ENCODE results near the gene EIF3J.
"Not testable (repeated sequence)": the region's sequence is repeated elsewhere in the genome, so short reads cannot be mapped to it uniquely, and the experiment has no call there.

Gene EIF3J

DNA sequence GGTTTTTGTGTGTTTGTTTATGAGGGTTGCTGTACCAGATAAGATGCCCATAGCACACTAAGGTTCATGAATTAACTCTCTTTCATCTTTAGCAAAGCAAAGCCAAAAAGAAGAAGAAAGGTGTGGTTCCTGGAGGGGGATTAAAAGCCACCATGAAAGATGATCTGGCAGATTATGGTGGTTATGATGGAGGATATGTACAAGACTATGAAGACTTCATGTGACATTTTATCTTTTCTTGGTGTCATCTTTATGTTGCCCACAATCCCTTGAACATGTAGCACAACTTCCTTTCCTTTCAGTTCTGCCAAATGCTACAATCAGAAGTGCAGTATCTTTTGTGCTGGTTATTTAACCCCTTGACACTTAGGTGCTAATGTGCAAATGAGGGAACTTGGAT, 24.0 kb downstream of the EIF3J start:
- H3K36me3 ChIP-seq (ENCODE audit: control insufficient read depth in 5 of 5, insufficient read depth in 5 of 5, low read length in 5 of 5): peaks cover 51 to 98% (median 84%) of the 10 kb centered on the region in 5 donors
- H3K27me3 ChIP-seq (ENCODE audit: control insufficient read depth in 5 of 5, insufficient read depth in 4 of 5, low read length in 5 of 5); H3K27ac ChIP-seq (ENCODE audit: low read depth, low read length); H3K9me3 ChIP-seq (ENCODE audit: control insufficient read depth in 5 of 5, low read length in 5 of 5); H3K9ac ChIP-seq (ENCODE audit: low read length in 5 of 5); H3K4me1 ChIP-seq (ENCODE audit: control insufficient read depth in 5 of 5, insufficient read depth in 5 of 5, low read length in 5 of 5); H3K4me3 ChIP-seq (ENCODE audit: low read depth in 1 of 5, low read length in 5 of 5): not testable (repeated sequence)

- Histone ChIP-seq H3K9me3 (ENCODE audit: control insufficient read depth in 5 of 5, low read length in 5 of 5) (peaks cover 0 to 10% (median 8%) of the 10 kb centered on the region in 5 donors), H3K4me1 (ENCODE audit: control insufficient read depth in 5 of 5, insufficient read depth in 5 of 5, low read length in 5 of 5) (no peaks in the 10 kb centered on the region), H3K36me3 (ENCODE audit: control insufficient read depth in 5 of 5, insufficient read depth in 5 of 5, low read length in 5 of 5) (peaks cover 45 to 96% (median 81%) of the 10 kb centered on the region in 5 donors), H3K9ac (ENCODE audit: low read length in 5 of 5) (no peak overlapping the region), H3K4me3 (ENCODE audit: low read depth in 1 of 5, low read length in 5 of 5) (no peak overlapping the region), H3K27ac (ENCODE audit: low read depth, low read length) (no peak overlapping the region), H3K27me3 (ENCODE audit: control insufficient read depth in 5 of 5, insufficient read depth in 4 of 5, low read length in 5 of 5) (no peaks in the 10 kb centered on the region)
These were observed 28.6 kb downstream of the EIF3J start for GRCh38 chr15:44565387-44566154.

GRCh38 chr15:44566155-44566540, 29.2 kb downstream of the EIF3J start:
- Histone ChIP-seq H3K27ac (ENCODE audit: low read depth, low read length) (no peak overlapping the region), H3K9ac (ENCODE audit: low read length in 5 of 5) (no peak overlapping the region), H3K27me3 (ENCODE audit: control insufficient read depth in 5 of 5, insufficient read depth in 4 of 5, low read length in 5 of 5) (no peaks in the 10 kb centered on the region), H3K9me3 (ENCODE audit: control insufficient read depth in 5 of 5, low read length in 5 of 5) (peaks cover 0 to 10% (median 8%) of the 10 kb centered on the region in 5 donors), H3K4me1 (ENCODE audit: control insufficient read depth in 5 of 5, insufficient read depth in 5 of 5, low read length in 5 of 5) (no peaks in the 10 kb centered on the region), H3K36me3 (ENCODE audit: control insufficient read depth in 5 of 5, insufficient read depth in 5 of 5, low read length in 5 of 5) (peaks cover 39 to 96% (median 81%) of the 10 kb centered on the region in 5 donors), H3K4me3 (ENCODE audit: low read depth in 1 of 5, low read length in 5 of 5) (no peak overlapping the region)

GRCh38 chr15:44568338-44568737, 31.4 kb downstream of the EIF3J start:
- Histone ChIP-seq H3K27ac (ENCODE audit: low read depth, low read length) (no peak overlapping the region), H3K27me3 (ENCODE audit: control insufficient read depth in 5 of 5, insufficient read depth in 4 of 5, low read length in 5 of 5) (no peaks in the 10 kb centered on the region), H3K36me3 (ENCODE audit: control insufficient read depth in 5 of 5, insufficient read depth in 5 of 5, low read length in 5 of 5) (peaks cover 20 to 86% (median 70%) of the 10 kb centered on the region in 5 donors), H3K9ac (ENCODE audit: low read length in 5 of 5) (peak overlapping the region in 1 of 5 donors; percentile 15), H3K9me3 (ENCODE audit: control insufficient read depth in 5 of 5, low read length in 5 of 5) (peaks cover 0 to 10% (median 8%) of the 10 kb centered on the region in 5 donors), H3K4me1 (ENCODE audit: control insufficient read depth in 5 of 5, insufficient read depth in 5 of 5, low read length in 5 of 5) (peaks cover 0 to 7% (median 5%) of the 10 kb centered on the region in 5 donors), H3K4me3 (ENCODE audit: low read depth in 1 of 5, low read length in 5 of 5) (no peak overlapping the region)

GRCh38 chr15:44569316-44569715, 32.4 kb downstream of the EIF3J start:
- no peak overlapping the region for H3K9ac ChIP-seq (ENCODE audit: low read length in 5 of 5)
- no peak overlapping the region for H3K27ac ChIP-seq (ENCODE audit: low read depth, low read length)
- H3K9me3 ChIP-seq (ENCODE audit: control insufficient read depth in 5 of 5, low read length in 5 of 5): peaks cover 0 to 10% (median 8%) of the 10 kb centered on the region in 5 donors
- peaks cover 19 to 83% (median 64%) of the 10 kb centered on the region in 5 donors for H3K36me3 ChIP-seq (ENCODE audit: control insufficient read depth in 5 of 5, insufficient read depth in 5 of 5, low read length in 5 of 5)
- no peak overlapping the region for H3K4me3 ChIP-seq (ENCODE audit: low read depth in 1 of 5, low read length in 5 of 5)
- H3K4me1 ChIP-seq (ENCODE audit: control insufficient read depth in 5 of 5, insufficient read depth in 5 of 5, low read length in 5 of 5): peaks cover 0 to 7% (median 5%) of the 10 kb centered on the region in 5 donors
- H3K27me3 ChIP-seq (ENCODE audit: control insufficient read depth in 5 of 5, insufficient read depth in 4 of 5, low read length in 5 of 5): no peaks in the 10 kb centered on the region

- H3K27me3 ChIP-seq (ENCODE audit: control insufficient read depth in 5 of 5, insufficient read depth in 4 of 5, low read length in 5 of 5): no peaks in the 10 kb centered on the region
These were observed 33.4 kb downstream of the EIF3J start for GRCh38 chr15:44570361-44570760.

DNA sequence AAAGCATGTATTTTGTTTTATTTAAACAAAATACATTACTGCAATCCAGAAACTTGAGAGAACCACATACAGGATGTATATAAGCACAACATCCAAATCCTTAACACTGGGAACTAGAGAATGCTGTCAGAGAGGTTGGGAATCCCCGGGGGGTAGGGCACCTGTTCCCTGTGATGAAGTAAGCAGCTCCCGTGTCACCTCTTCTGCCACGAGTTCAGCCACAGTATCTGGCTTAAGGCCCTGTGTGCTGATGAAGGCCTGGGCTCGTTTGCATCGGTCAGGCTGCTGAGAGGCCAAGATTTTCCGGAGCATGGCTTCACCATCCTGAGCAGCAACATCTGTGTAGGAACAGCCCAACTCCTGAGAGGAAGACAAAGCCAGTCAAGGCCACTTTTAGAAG, 36.4 kb downstream of the EIF3J start:
- H3K9ac ChIP-seq (ENCODE audit: low read length in 5 of 5): peak overlapping the region in 1 of 5 donors; percentile 32
- no peaks in the 10 kb centered on the region for H3K9me3 ChIP-seq (ENCODE audit: control insufficient read depth in 5 of 5, low read length in 5 of 5)
- H3K4me3 ChIP-seq (ENCODE audit: low read depth in 1 of 5, low read length in 5 of 5): no peak overlapping the region
- peaks cover 0 to 53% (median 35%) of the 10 kb centered on the region in 5 donors for H3K36me3 ChIP-seq (ENCODE audit: control insufficient read depth in 5 of 5, insufficient read depth in 5 of 5, low read length in 5 of 5)
- no peaks in the 10 kb centered on the region for H3K27me3 ChIP-seq (ENCODE audit: control insufficient read depth in 5 of 5, insufficient read depth in 4 of 5, low read length in 5 of 5)
- H3K27ac ChIP-seq (ENCODE audit: low read depth, low read length): no peak overlapping the region
- H3K4me1 ChIP-seq (ENCODE audit: control insufficient read depth in 5 of 5, insufficient read depth in 5 of 5, low read length in 5 of 5): peaks cover 0 to 7% (median 5%) of the 10 kb centered on the region in 5 donors

More at GRCh38 chr15:44570361-44570760, 33.4 kb downstream of the EIF3J start:
- H3K36me3 ChIP-seq (ENCODE audit: control insufficient read depth in 5 of 5, insufficient read depth in 5 of 5, low read length in 5 of 5): peaks cover 12 to 81% (median 59%) of the 10 kb centered on the region in 5 donors
- no peak overlapping the region for H3K4me3 ChIP-seq (ENCODE audit: low read depth in 1 of 5, low read length in 5 of 5)
- no peak overlapping the region for H3K9ac ChIP-seq (ENCODE audit: low read length in 5 of 5)
- peaks cover 0 to 4% (median 4%) of the 10 kb centered on the region in 5 donors for H3K9me3 ChIP-seq (ENCODE audit: control insufficient read depth in 5 of 5, low read length in 5 of 5)
- no peak overlapping the region for H3K27ac ChIP-seq (ENCODE audit: low read depth, low read length)
- H3K4me1 ChIP-seq (ENCODE audit: control insufficient read depth in 5 of 5, insufficient read depth in 5 of 5, low read length in 5 of 5): peaks cover 0 to 7% (median 5%) of the 10 kb centered on the region in 5 donors

GRCh38 chr15:44574734-44575133, 37.8 kb downstream of the EIF3J start:
- Histone ChIP-seq H3K27me3 (ENCODE audit: control insufficient read depth in 5 of 5, insufficient read depth in 4 of 5, low read length in 5 of 5) (no peaks in the 10 kb centered on the region), H3K36me3 (ENCODE audit: control insufficient read depth in 5 of 5, insufficient read depth in 5 of 5, low read length in 5 of 5) (peaks cover 3 to 44% (median 29%) of the 10 kb centered on the region in 5 donors), H3K9ac (ENCODE audit: low read length in 5 of 5) (no peak overlapping the region), H3K27ac (ENCODE audit: low read depth, low read length) (no peak overlapping the region), H3K9me3 (ENCODE audit: control insufficient read depth in 5 of 5, low read length in 5 of 5) (no peaks in the 10 kb centered on the region), H3K4me1 (ENCODE audit: control insufficient read depth in 5 of 5, insufficient read depth in 5 of 5, low read length in 5 of 5) (peaks cover 0 to 8% (median 6%) of the 10 kb centered on the region in 5 donors), H3K4me3 (ENCODE audit: low read depth in 1 of 5, low read length in 5 of 5) (no peak overlapping the region)

DNA sequence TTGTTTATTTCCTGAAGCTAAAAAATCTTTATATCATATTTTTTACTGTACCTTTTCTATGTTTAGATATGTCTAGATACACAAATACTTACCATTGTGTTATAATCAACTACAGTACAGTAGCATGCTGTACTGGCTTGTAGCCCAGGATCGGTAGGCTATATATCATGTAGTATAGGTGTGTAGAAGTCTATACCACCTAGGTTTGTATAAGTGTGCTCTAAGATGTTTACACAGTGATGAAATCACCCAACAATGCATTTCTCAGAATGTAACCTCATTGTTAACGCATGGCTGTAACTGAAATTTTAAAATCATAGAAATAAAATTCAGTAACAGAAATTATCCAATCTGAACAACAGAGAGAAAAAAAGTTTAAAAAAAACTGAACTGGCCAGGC, 43.2 kb downstream of the EIF3J start:
- no peak overlapping the region for H3K9ac ChIP-seq (ENCODE audit: low read length in 5 of 5)
- peaks cover 0 to 3% (median 0%) of the 10 kb centered on the region in 5 donors for H3K4me1 ChIP-seq (ENCODE audit: control insufficient read depth in 5 of 5, insufficient read depth in 5 of 5, low read length in 5 of 5)
- no peaks in the 10 kb centered on the region for H3K27me3 ChIP-seq (ENCODE audit: control insufficient read depth in 5 of 5, insufficient read depth in 4 of 5, low read length in 5 of 5)
- H3K27ac ChIP-seq (ENCODE audit: low read depth, low read length): no peak overlapping the region
- no peak overlapping the region for H3K4me3 ChIP-seq (ENCODE audit: low read depth in 1 of 5, low read length in 5 of 5)
- no peaks in the 10 kb centered on the region for H3K9me3 ChIP-seq (ENCODE audit: control insufficient read depth in 5 of 5, low read length in 5 of 5)
- peaks cover 18 to 42% (median 29%) of the 10 kb centered on the region in 5 donors for H3K36me3 ChIP-seq (ENCODE audit: control insufficient read depth in 5 of 5, insufficient read depth in 5 of 5, low read length in 5 of 5)

DNA sequence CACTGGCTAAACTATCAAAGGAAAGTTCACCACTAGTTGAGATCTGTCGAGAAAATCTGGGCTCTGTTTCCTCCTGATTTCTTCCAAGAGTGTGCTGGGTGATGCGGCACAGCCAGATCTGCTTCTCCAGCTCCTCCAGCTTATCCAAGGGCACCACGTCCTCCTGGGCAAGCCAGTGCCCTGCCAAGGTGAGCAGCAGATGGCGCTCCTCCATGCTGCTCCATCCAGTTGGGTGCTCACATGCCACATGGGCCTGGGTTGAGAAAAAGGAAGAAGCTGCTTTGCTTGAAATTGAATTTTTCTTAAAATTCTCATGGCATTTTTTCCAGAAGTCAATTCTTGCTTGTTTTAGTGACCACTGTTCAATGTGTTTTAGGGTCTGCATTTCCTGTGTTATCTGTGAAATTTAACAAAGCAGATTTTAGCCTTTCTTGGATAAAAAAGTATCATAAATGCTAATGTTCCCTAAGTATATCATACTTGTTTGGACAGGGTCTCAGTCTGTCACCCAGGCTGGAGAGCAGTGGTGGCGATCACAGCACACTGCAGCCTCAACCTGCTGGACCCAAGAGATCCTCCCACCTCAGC, 47.3 kb downstream of the EIF3J start:
- Histone ChIP-seq H3K4me1 (ENCODE audit: control insufficient read depth in 5 of 5, insufficient read depth in 5 of 5, low read length in 5 of 5) (no peaks in the 10 kb centered on the region), H3K27ac (ENCODE audit: low read depth, low read length) (no peak overlapping the region), H3K9ac (ENCODE audit: low read length in 5 of 5) (no peak overlapping the region), H3K9me3 (ENCODE audit: control insufficient read depth in 5 of 5, low read length in 5 of 5) (no peaks in the 10 kb centered on the region), H3K4me3 (ENCODE audit: low read depth in 1 of 5, low read length in 5 of 5) (no peak overlapping the region), H3K36me3 (ENCODE audit: control insufficient read depth in 5 of 5, insufficient read depth in 5 of 5, low read length in 5 of 5) (peaks cover 29 to 76% (median 63%) of the 10 kb centered on the region in 5 donors), H3K27me3 (ENCODE audit: control insufficient read depth in 5 of 5, insufficient read depth in 4 of 5, low read length in 5 of 5) (no peaks in the 10 kb centered on the region)

All from subcutaneous abdominal adipose tissue (tissue), 5 donors.